Gastrocnemius medialis (tissue), 4 donors: ENCODE measurements around the gene PLCG2.

Source experiments
- CTCF ChIP-seq, 5 experiments: fragments of 450-650 bp in 3 of 5; fragments of 200-600 bp in 2 of 5; sonication (generic) in 2 of 5; IDR thresholded peaks in 4 of 5; conservative IDR thresholded peaks in 1 of 5; 1 replicate in 4 of 5; 2 replicates in 1 of 5; pipeline ENCODE4 v1.5.1; 2016 to 2019; ENCODE audit warnings: antibody characterized with exemption in 5 of 5, mild to moderate bottlenecking in 3 of 5, moderate library complexity in 3 of 5
- POLR2A ChIP-seq, 2 donors: fragments of 450-650 bp; IDR thresholded peaks; one replicate each; pipeline ENCODE4 v1.6.1; 2017; ENCODE audit warnings: antibody characterized with exemption in 2 of 2, mild to moderate bottlenecking in 2 of 2, moderate library complexity in 2 of 2

GRCh38 chr16:81826523-81826922, 47.4 kb downstream of the PLCG2 start:
- TF ChIP-seq CTCF (IDR thresholded peaks at IDR 0.05 in 4 of 5, conservative IDR thresholded peaks at IDR 0.05 in 1 of 5) (no peak), POLR2A (IDR thresholded peaks at IDR 0.05) (no peak)
